ENCODE results near the gene C15orf61.

- no peak for TF ChIP-seq CTCF (IDR thresholded peaks at IDR 0.05)
- TF ChIP-seq POLR2A (IDR thresholded peaks at IDR 0.05) = no peak
These were observed 19.6 kb upstream of the C15orf61 start for GRCh38 chr15:67501177-67501835.

Data from lower leg skin (tissue), 3 donors.